ENCODE measurements around the gene CEACAM19. TPM values are rescaled to one million over a fixed set of nuclear protein-coding genes. Genes with fewer than 3 reads are reported as not detected.

CEACAM19 gene
- total RNA-seq, 1 experiment from 2014 or later, result 13.2 TPM

GRCh38 chr19:44658069-44658733 is 13.1 kb upstream of the CEACAM19 start:
- no peaks in the 10 kb centered on the region for H3K9me3 Mint-ChIP-seq (ENCODE audit: unreplicated experiment)
- POLR2A ChIA-PET, result no interaction called here
- DNase-seq (ENCODE audit: unreplicated experiment), result no peak
- no peak overlapping the region for H3K27ac Mint-ChIP-seq (ENCODE audit: low read depth, unreplicated experiment)
- CTCF ChIA-PET, result interaction anchor here (0.6 to 7.0 kb wide), 21 partner anchors 9 to 148 kb away, joined by 3 to 82 read pairs (median 4); partner anchors contain the start of gene PVR
- no peaks in the 10 kb centered on the region for H3K27me3 Mint-ChIP-seq (ENCODE audit: insufficient read depth, unreplicated experiment)
- peaks cover 19% of the 10 kb centered on the region for H3K4me1 Mint-ChIP-seq (ENCODE audit: insufficient read depth, unreplicated experiment)
- H3K4me3 Mint-ChIP-seq (ENCODE audit: unreplicated experiment), result no peak overlapping the region
- peaks cover 89% of the 10 kb centered on the region for H3K36me3 Mint-ChIP-seq (ENCODE audit: insufficient read depth, unreplicated experiment)
- no TSS peak for BruUV-seq (replicated peaks)
- intact Hi-C loops (cut with micrococcal nuclease), result no loop called here
- TF ChIP-seq CTCF (IDR thresholded peaks at IDR 0.05; ENCODE audit: unreplicated experiment), result no peak

- peaks cover 12% of the 10 kb centered on the region for H3K4me1 Mint-ChIP-seq (ENCODE audit: insufficient read depth, unreplicated experiment)
- H3K27ac Mint-ChIP-seq (ENCODE audit: low read depth, unreplicated experiment), result no peak overlapping the region
- no peak for DNase-seq (ENCODE audit: unreplicated experiment)
Measured at GRCh38 chr19:44660081-44660480, 11.2 kb upstream of the CEACAM19 start.

GRCh38 chr19:44661205-44661604 is 10.1 kb upstream of the CEACAM19 start:
- H3K4me1 Mint-ChIP-seq (ENCODE audit: insufficient read depth, unreplicated experiment), result peaks cover 11% of the 10 kb centered on the region
- ChIA-PET CTCF (interaction anchor here (0.5 to 5.8 kb wide), 8 partner anchors 12 to 971 kb away, joined by 3 to 38 read pairs (median 4); no protein-coding TSS in a partner anchor), POLR2A (interaction anchor here (0.7 kb wide), 1 partner anchor 19 kb away, joined by 3 read pairs; no protein-coding TSS in a partner anchor)
- H3K9me3 Mint-ChIP-seq (ENCODE audit: unreplicated experiment), result no peaks in the 10 kb centered on the region
- no TSS peak for BruUV-seq (replicated peaks)
- intact Hi-C loops (cut with micrococcal nuclease), result no loop called here
- TF ChIP-seq CTCF (IDR thresholded peaks at IDR 0.05; ENCODE audit: unreplicated experiment), result no peak
- H3K4me3 Mint-ChIP-seq (ENCODE audit: unreplicated experiment), result no peak overlapping the region
- no peak for DNase-seq (ENCODE audit: unreplicated experiment)
- peaks cover 70% of the 10 kb centered on the region for H3K36me3 Mint-ChIP-seq (ENCODE audit: insufficient read depth, unreplicated experiment)
- no peaks in the 10 kb centered on the region for H3K27me3 Mint-ChIP-seq (ENCODE audit: insufficient read depth, unreplicated experiment)
- H3K27ac Mint-ChIP-seq (ENCODE audit: low read depth, unreplicated experiment), result peak overlapping the region; percentile 27

More at GRCh38 chr19:44660081-44660480, 11.2 kb upstream of the CEACAM19 start:
- Mint-ChIP-seq H3K9me3 (ENCODE audit: unreplicated experiment) (no peaks in the 10 kb centered on the region), H3K4me3 (ENCODE audit: unreplicated experiment) (no peak overlapping the region), H3K27me3 (ENCODE audit: insufficient read depth, unreplicated experiment) (no peaks in the 10 kb centered on the region), H3K36me3 (ENCODE audit: insufficient read depth, unreplicated experiment) (peaks cover 81% of the 10 kb centered on the region)
- BruUV-seq (replicated peaks), result no TSS peak
- ChIA-PET CTCF (interaction anchor here (0.6 to 5.8 kb wide), 8 partner anchors 11 to 184 kb away, joined by 3 to 38 read pairs (median 5); no protein-coding TSS in a partner anchor), POLR2A (no interaction called here)
- no peak for TF ChIP-seq CTCF (IDR thresholded peaks at IDR 0.05; ENCODE audit: unreplicated experiment)
- intact Hi-C loops (cut with micrococcal nuclease), result no loop called here

- peaks cover 4% of the 10 kb centered on the region for H3K4me1 Mint-ChIP-seq (ENCODE audit: insufficient read depth, unreplicated experiment)
- H3K27me3 Mint-ChIP-seq (ENCODE audit: insufficient read depth, unreplicated experiment), result no peaks in the 10 kb centered on the region
- intact Hi-C loops (cut with micrococcal nuclease), result no loop called here
- ChIA-PET CTCF (interaction anchor here (0.5 to 5.8 kb wide), 8 partner anchors 9 to 970 kb away, joined by 3 to 38 read pairs (median 5); no protein-coding TSS in a partner anchor), POLR2A (no interaction called here)
- no peak overlapping the region for H3K27ac Mint-ChIP-seq (ENCODE audit: low read depth, unreplicated experiment)
- no TSS peak for BruUV-seq (replicated peaks)
- H3K36me3 Mint-ChIP-seq (ENCODE audit: insufficient read depth, unreplicated experiment), result peaks cover 63% of the 10 kb centered on the region
- no peak for DNase-seq (ENCODE audit: unreplicated experiment)
- H3K4me3 Mint-ChIP-seq (ENCODE audit: unreplicated experiment), result no peak overlapping the region
- no peak for TF ChIP-seq CTCF (IDR thresholded peaks at IDR 0.05; ENCODE audit: unreplicated experiment)
- H3K9me3 Mint-ChIP-seq (ENCODE audit: unreplicated experiment), result no peaks in the 10 kb centered on the region
Measured at GRCh38 chr19:44661904-44662303, 9.4 kb upstream of the CEACAM19 start.

Measured in MCF 10A (cell line).